Medulla oblongata (tissue), 1 donor: ENCODE results near the gene ZNHIT3.
"Not testable (repeated sequence)": the region's sequence is repeated elsewhere in the genome, so short reads cannot be mapped to it uniquely, and the experiment has no call there.

Experiments
- DNase-seq: peaks from one replicate; pipeline ENCODE4 v3.0.0-alpha.2; 2015; ENCODE audit errors: extremely low spot score

Gene ZNHIT3

DNA sequence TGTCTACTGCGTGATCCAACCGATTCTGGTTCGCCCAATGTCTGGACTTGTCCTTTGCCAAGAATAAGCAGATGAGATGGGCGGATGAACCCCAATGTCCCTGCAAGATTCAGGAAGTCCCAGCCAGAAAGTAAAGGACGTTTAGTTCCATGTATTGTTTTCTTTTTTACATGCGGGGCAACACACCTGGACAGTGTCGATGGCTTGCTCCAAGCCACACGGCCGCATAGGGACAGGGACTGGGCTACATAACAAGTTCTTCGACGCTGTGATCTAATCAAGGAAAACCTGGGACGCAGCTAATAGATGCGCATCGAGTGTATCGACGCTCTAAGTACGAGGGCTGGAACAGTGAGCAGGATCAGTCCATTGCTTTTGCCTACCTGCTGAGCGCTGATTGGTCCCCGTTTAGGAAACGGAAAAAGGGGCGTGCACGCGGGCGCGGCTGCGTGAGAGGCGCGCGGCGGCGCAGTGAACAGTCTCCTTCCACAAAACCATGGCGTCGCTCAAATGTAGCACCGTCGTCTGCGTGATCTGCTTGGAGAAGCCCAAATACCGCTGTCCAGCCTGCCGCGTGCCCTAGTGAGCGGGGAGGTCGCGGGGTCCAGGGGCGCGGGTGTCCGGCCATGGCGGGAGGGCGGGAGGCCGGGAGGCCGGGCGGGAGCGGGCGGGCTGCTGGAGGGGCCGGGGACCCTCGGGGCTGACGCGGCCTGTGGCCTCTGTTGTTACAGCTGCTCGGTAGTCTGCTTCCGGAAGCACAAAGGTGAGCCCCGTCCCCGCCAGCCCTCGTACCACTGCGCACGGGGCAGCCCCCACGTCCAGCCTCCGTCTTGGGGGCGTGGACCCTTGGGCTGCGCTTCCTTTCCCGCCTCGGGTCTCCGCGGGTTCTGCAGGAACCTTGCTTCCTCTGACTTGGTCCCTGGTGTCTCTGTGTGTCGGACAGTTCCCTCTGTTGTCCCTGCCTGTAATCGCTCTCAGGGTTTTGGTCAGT lies at the start of gene ZNHIT3:
Gene ZNHIT3, plus strand, starts transcription at position 478 of the 991 bp plus-strand sequence. Its CDS starts 19 bp downstream, at position 497.
- DNase-seq, result peak; percentile 97

DNA sequence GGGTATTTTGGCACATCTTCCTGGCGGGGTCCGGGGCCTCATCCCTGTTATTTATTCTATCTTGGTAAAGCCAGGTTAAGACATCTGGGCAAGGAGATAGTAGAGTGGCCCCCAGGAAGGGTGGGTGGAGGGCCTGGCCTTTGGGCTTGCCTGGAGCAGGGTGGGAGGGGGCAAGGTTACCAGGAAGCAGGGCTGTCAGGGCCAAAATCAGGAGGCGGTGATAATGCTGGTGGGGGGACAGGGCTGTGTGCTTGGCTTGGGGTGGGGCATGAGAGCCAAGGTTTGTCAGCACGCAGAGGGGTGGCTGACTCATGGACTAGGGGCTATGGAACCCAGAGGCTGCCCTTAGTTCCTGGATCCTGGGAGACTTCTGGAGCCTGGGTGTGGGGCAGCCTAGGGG lies 44.7 kb upstream of the ZNHIT3 start:
- DNase-seq, result not testable (repeated sequence)

DNA sequence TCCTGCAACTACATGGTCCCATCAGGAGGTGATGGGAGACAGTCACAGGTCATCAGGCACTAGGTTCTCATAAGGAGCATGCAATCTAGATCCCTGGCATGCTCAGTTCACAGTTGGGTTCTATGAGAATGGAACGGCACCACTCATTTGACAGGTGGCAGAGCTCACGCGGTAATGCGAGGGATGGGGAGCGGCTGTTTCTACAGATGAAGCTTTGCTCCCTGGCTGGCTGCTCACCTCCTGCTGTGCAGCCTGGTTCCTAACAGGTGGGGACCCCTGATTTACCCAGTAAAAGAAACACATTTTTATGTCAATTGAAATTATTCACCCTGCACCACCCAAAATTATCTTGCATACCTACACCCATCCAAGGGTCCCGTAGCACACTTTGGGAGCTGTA lies 42.7 kb upstream of the ZNHIT3 start:
- DNase-seq, result no peak

DNA sequence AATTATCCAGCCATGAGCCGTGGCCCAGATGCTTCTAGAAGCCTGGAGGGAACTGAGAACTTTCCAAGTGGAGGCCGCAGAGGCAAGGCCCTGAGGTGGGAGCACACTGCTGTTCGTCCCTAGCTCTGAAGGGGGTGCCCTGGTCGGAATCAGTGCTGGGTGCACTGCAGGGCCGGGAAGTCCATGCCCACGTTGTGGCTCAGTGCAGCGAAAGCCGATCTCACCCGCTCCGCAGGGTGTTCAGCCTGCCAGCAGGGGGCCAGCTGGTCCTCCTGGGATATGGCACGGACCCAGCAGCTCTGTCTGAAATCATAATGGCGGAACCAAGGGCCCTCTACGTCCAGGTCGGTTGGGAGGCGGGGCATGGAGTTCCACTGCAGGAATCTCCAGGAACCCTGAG lies 36.5 kb upstream of the ZNHIT3 start:
- DNase-seq, result not testable (repeated sequence)

- DNase-seq, result not testable (repeated sequence)
Measured at GRCh38 chr17:36452888-36453287, 33.6 kb upstream of the ZNHIT3 start.

DNA sequence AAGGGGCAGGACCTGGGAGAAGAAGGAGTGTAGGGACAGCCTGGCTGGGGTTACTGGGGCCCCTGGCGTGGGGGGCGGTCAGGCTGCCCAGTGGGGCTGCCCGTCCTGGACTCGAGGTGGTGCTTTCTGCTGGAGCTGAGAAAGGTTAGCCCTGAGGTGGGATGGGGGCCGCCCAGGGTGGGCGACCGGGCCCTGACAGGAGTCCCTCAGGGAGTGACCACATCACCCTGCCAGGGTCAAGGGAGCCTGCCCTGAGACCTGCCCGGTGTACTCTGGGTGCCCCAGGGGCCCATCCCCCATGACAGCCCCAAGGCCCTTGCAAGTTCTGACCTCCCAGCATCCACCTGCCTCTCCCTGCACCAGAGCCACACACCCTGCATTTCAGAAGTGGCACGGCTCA lies 28.8 kb upstream of the ZNHIT3 start:
- DNase-seq, result not testable (repeated sequence)

- no peak for DNase-seq
Measured at GRCh38 chr17:36459045-36459444, 27.4 kb upstream of the ZNHIT3 start.

DNA sequence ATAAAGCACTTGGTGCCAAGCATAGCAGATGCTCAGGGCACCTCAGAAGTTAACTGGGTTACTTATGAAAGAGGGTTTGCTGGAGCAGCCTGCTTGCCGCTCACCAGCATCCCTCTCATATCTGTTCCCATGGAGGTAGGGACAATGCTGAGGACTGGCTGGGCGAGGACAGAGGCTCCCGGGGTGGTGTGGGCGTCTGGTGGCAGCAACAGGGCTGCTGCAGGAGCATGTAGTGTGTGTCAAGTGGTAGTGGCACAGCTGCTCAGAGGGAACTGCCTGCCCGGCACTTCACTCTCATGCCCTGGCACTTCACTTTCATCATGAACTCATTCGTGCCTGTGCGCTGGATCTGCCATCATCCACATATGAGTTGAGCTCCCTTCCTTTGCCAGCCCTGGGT lies 26.9 kb upstream of the ZNHIT3 start:
- no peak for DNase-seq

- no peak for DNase-seq
Measured at GRCh38 chr17:36460265-36460937, 26.1 kb upstream of the ZNHIT3 start.

- no peak for DNase-seq
Measured at GRCh38 chr17:36461330-36462110, 25.0 kb upstream of the ZNHIT3 start.

- DNase-seq, result no peak
Measured at GRCh38 chr17:36463916-36464764, 22.3 kb upstream of the ZNHIT3 start.

GRCh38 chr17:36464765-36465088 lies 21.8 kb upstream of the ZNHIT3 start:
- DNase-seq, result no peak

- no peak for DNase-seq
Measured at GRCh38 chr17:36468903-36469635, 17.4 kb upstream of the ZNHIT3 start.

DNA sequence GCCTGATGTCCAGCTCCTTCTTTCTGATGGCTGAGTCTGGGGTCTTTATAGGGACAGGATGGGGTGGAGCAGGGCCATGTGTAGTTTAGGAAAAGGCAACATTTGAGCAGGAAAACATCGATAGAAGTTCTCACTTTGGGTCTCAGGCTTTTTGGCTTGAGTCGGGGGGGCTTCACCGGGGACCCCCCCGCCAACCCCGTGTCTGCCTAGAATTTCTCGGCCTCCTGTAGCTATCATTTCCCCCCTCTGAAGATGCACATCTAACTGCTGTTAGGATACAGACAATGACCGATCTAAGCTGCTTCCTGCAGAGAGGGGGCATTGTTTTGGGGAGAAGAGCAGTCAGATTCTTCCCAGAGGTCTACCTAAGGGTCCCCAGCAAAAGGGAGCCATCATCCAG lies 16.7 kb upstream of the ZNHIT3 start:
- no peak for DNase-seq

DNA sequence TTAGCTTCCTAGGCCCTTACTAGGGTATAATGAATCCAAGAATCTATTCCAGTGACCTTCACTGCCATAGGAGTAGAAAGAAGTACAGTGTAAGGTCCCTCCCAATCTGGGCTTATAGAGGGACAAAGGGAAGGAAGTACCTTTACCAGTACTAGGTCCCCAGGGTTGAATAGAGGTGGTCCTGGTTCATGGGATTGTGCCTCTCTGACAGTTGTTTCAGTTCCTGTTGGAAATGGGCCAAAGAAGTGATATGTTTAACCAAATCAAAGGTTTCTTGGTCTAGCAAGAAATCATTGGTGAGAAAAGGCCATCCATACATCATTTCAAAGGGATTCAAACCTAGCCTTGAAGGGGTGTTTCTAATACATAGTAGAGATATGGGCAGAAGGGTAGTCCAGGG lies 16.0 kb upstream of the ZNHIT3 start:
- no peak for DNase-seq

DNA sequence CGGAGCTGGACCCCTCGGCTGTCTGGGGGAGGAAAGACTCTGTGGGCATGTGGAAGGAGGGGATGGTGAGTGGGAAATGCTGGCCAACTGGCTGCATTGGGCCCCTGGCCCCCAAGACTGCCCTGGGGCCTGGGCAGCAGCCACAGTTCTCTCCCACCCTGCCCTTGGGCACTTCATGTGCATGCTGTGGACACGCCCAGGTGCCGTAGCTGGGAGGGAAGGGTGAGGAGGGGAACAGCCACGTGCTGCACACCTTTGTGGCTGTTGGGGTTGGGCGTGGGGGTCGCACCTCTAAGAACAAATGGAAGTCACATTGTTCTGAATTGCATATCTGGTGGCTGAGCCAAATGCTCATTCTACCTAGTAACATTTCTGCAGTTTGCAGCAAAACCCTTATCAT lies 11.9 kb upstream of the ZNHIT3 start:
- no peak for DNase-seq

DNA sequence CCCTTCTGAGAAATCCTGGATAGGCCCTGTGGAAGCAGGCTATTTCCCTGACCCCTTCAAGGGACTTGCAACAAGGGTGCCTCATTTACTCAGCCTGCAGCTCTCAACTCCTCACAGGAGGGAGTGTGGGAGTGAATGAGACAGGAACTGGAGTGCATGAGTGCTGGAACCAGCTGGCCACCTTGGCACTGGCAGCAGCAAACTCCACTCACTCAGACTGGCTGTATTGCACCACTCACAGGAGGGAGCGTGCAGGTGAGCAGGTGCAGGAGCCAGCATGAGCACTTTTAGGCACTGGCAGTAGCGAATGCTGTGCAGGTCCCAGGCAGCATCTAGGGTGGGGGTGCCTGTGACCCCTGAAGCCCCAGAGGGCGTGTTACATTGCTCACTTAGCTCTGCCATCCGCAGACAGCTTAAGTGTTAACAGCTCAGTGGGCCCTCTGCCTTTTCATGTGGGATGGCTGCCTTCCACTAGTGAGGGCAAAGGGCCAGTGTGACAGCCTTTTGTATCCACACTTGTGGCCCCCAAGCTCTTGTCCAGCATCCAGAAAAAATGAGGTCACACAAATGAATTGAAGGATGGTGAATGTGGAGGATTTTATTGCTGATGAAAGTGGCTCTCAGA lies 11.0 kb upstream of the ZNHIT3 start:
- peak; percentile 37 for DNase-seq

GRCh38 chr17:36481829-36482228 lies 4.7 kb upstream of the ZNHIT3 start:
- DNase-seq, result no peak

GRCh38 chr17:36482611-36483504 lies 3.6 kb upstream of the ZNHIT3 start:
- peak; percentile 83 for DNase-seq
